HEK293 (cell line): ENCODE measurements around the gene TPRN.
A peak's percentile ranks its signal among the peaks of the same experiment; 100 is the strongest.

Experiments
- EGR2 ChIP-seq: fragments of 450-650 bp; formaldehyde crosslinking; IDR thresholded peaks from 2 replicates; pipeline ENCODE4 v1.5.1; 2016; ENCODE audit warnings: low read depth, missing biosample characterization, missing genetic modification characterization
- GLI4 ChIP-seq: fragments of 450-650 bp; formaldehyde crosslinking; IDR thresholded peaks from 2 replicates; pipeline ENCODE4 v1.5.1; 2016; ENCODE audit warnings: missing biosample characterization, missing genetic modification characterization
- INSM2 ChIP-seq: fragments of 450-650 bp; formaldehyde crosslinking; IDR thresholded peaks from 2 replicates; pipeline ENCODE4 v1.5.1; 2016; ENCODE audit warnings: missing biosample characterization, missing genetic modification characterization
- PBX3 ChIP-seq: sonication (generic); formaldehyde crosslinking; IDR thresholded peaks from 2 replicates; pipeline ENCODE4 v1.8.1; 2022; ENCODE audit warnings: mild to moderate bottlenecking, moderate library complexity, missing genetic modification reagents
- REST ChIP-seq: fragments of 450-650 bp; formaldehyde crosslinking; IDR thresholded peaks from 2 replicates; pipeline ENCODE4 v1.5.1; 2016; ENCODE audit warnings: missing biosample characterization, missing genetic modification characterization
- ZBTB48 ChIP-seq: fragments of 450-650 bp; formaldehyde crosslinking; IDR thresholded peaks from 2 replicates; pipeline ENCODE4 v1.5.1; 2016; ENCODE audit warnings: missing biosample characterization, missing genetic modification characterization
- ZFHX2 ChIP-seq: fragments of 450-650 bp; formaldehyde crosslinking; conservative IDR thresholded peaks from 2 replicates; pipeline ENCODE4 v1.5.1; 2016; ENCODE audit warnings: missing biosample characterization, missing genetic modification characterization
- ZFP37 ChIP-seq: fragments of 450-650 bp; formaldehyde crosslinking; IDR thresholded peaks from 2 replicates; pipeline ENCODE4 v1.5.1; 2016; ENCODE audit warnings: missing biosample characterization, missing genetic modification characterization
- ZNF112 ChIP-seq: fragments of 450-650 bp; formaldehyde crosslinking; IDR thresholded peaks from 2 replicates; pipeline ENCODE4 v1.5.0; 2017; ENCODE audit warnings: missing biosample characterization, missing genetic modification characterization
- ZNF16 ChIP-seq: fragments of 450-650 bp; formaldehyde crosslinking; IDR thresholded peaks from 2 replicates; pipeline ENCODE4 v1.5.1; 2016; ENCODE audit warnings: low read depth, missing biosample characterization, missing genetic modification characterization
- ZNF239 ChIP-seq: fragments of 450-650 bp; formaldehyde crosslinking; IDR thresholded peaks from 2 replicates; pipeline ENCODE4 v1.5.1; 2016; ENCODE audit warnings: missing biosample characterization, missing genetic modification characterization
- ZNF266 ChIP-seq: fragments of 450-650 bp; formaldehyde crosslinking; IDR thresholded peaks from 2 replicates; pipeline ENCODE4 v1.5.1; 2016; ENCODE audit warnings: missing biosample characterization, missing genetic modification characterization, low read depth
- ZNF274 ChIP-seq, 2 experiments: fragments of 200-500 bp in 1 of 2; fragments of 450-650 bp in 1 of 2; sonication (Bioruptor generic) in 1 of 2; formaldehyde crosslinking in 1 of 2; IDR thresholded peaks; 2 replicates each; pipeline versions ENCODE4 v1.5.1 to v1.6.1; 2014 to 2016; ENCODE audit warnings: borderline replicate concordance in 1 of 2, inconsistent platforms in 1 of 2, low read length in 1 of 2, missing biosample characterization in 1 of 2, missing genetic modification characterization in 1 of 2
- ZNF280C ChIP-seq: fragments of 450-650 bp; formaldehyde crosslinking; IDR thresholded peaks from 2 replicates; pipeline ENCODE4 v1.5.1; 2016; ENCODE audit warnings: missing biosample characterization, missing genetic modification characterization
- ZNF350 ChIP-seq: fragments of 450-650 bp; formaldehyde crosslinking; IDR thresholded peaks from 2 replicates; pipeline ENCODE4 v1.5.0; 2017; ENCODE audit warnings: missing biosample characterization, mild to moderate bottlenecking, missing genetic modification characterization
- ZNF426 ChIP-seq: fragments of 450-650 bp; formaldehyde crosslinking; IDR thresholded peaks from 2 replicates; pipeline ENCODE4 v1.5.1; 2017; ENCODE audit warnings: missing biosample characterization, missing genetic modification characterization, mild to moderate bottlenecking, inconsistent platforms, moderate library complexity
- ZNF48 ChIP-seq: fragments of 450-650 bp; formaldehyde crosslinking; IDR thresholded peaks from 2 replicates; pipeline ENCODE4 v1.5.1; 2016; ENCODE audit warnings: missing biosample characterization, missing genetic modification characterization
- ZNF501 ChIP-seq: fragments of 450-650 bp; formaldehyde crosslinking; IDR thresholded peaks from 2 replicates; pipeline ENCODE4 v1.5.1; 2016; ENCODE audit warnings: missing biosample characterization, missing genetic modification characterization
- ZNF514 ChIP-seq: fragments of 450-650 bp; formaldehyde crosslinking; IDR thresholded peaks from 2 replicates; pipeline ENCODE4 v1.5.1; 2016; ENCODE audit warnings: missing biosample characterization, missing genetic modification characterization
- ZNF571 ChIP-seq: fragments of 450-650 bp; formaldehyde crosslinking; IDR thresholded peaks from 2 replicates; pipeline ENCODE4 v1.5.0; 2017; ENCODE audit warnings: missing biosample characterization, missing genetic modification characterization
- ZNF670 ChIP-seq: fragments of 450-650 bp; formaldehyde crosslinking; IDR thresholded peaks from 2 replicates; pipeline ENCODE4 v1.5.1; 2016; ENCODE audit warnings: missing biosample characterization, missing genetic modification characterization, low read depth
- TF ChIP-seq, protein P1 (sequence below): fragments of 450-650 bp; formaldehyde crosslinking; IDR thresholded peaks from 2 replicates; pipeline ENCODE4 v1.5.1; 2016; ENCODE audit warnings: missing biosample characterization, missing genetic modification characterization
- TF ChIP-seq, protein P2 (sequence below): fragments of 450-650 bp; formaldehyde crosslinking; IDR thresholded peaks from 2 replicates; pipeline ENCODE4 v1.5.1; 2016; ENCODE audit warnings: missing biosample characterization, missing genetic modification characterization, borderline replicate concordance

The TPRN gene

DNA sequence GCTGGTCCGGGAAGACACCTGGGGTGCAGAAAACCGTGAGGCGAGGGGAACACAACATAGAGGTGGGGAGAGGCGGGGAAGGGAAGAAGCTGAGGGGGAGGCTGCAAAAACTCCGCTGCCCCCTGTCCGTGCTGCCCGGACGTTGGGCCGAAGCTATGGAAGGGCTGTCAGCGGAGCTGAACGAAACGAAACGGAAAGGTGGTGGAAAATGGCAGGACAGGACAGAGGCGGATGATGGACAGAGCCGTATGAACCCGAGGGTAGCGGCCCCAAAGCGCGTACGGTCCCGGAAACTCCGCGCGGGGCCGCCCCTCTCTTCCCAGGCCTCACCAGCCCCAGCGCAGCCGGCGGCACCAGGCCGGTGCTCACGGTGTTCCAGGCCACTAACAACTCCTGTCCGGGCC, 12.5 kb downstream of the TPRN start (continued):
- no peak for TF ChIP-seq INSM2
- no peak for TF ChIP-seq PBX3 (CRISPR knock-in tag)
- TF ChIP-seq EGR2 (tag by site-specific recombination) = no peak
- no peak for TF ChIP-seq ZNF112 (tag by site-specific recombination)
- no peak for TF ChIP-seq ZNF670
- TF ChIP-seq ZFP37 (tag by site-specific recombination) = peak; percentile 74; the same call in 1 of the 2 replicates
- TF ChIP-seq, protein P1, sequence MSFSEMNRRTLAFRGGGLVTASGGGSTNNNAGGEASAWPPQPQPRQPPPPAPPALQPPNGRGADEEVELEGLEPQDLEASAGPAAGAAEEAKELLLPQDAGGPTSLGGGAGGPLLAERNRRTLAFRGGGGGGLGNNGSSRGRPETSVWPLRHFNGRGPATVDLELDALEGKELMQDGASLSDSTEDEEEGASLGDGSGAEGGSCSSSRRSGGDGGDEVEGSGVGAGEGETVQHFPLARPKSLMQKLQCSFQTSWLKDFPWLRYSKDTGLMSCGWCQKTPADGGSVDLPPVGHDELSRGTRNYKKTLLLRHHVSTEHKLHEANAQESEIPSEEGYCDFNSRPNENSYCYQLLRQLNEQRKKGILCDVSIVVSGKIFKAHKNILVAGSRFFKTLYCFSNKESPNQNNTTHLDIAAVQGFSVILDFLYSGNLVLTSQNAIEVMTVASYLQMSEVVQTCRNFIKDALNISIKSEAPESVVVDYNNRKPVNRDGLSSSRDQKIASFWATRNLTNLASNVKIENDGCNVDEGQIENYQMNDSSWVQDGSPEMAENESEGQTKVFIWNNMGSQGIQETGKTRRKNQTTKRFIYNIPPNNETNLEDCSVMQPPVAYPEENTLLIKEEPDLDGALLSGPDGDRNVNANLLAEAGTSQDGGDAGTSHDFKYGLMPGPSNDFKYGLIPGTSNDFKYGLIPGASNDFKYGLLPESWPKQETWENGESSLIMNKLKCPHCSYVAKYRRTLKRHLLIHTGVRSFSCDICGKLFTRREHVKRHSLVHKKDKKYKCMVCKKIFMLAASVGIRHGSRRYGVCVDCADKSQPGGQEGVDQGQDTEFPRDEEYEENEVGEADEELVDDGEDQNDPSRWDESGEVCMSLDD (tag by site-specific recombination) = no peak
- TF ChIP-seq ZNF16 (tag by site-specific recombination) = no peak
- no peak for TF ChIP-seq ZFHX2 (tag by site-specific recombination)
- TF ChIP-seq ZNF514 (tag by site-specific recombination) = no peak
- peak; percentile 54; the same call in 1 of the 2 replicates for TF ChIP-seq GLI4 (tag by site-specific recombination)
- TF ChIP-seq ZNF426 = no peak
- no peak for TF ChIP-seq ZBTB48
- TF ChIP-seq ZNF274 (IDR thresholded peaks at IDR 0.05; ENCODE audit: low read length) = no peak
- no peak for TF ChIP-seq ZNF274 (tag by site-specific recombination; IDR thresholded peaks at IDR 0.05; ENCODE audit: borderline replicate concordance)
- TF ChIP-seq ZNF350 (tag by site-specific recombination) = no peak
- no peak for TF ChIP-seq ZNF48 (tag by site-specific recombination)
- TF ChIP-seq, protein P2, sequence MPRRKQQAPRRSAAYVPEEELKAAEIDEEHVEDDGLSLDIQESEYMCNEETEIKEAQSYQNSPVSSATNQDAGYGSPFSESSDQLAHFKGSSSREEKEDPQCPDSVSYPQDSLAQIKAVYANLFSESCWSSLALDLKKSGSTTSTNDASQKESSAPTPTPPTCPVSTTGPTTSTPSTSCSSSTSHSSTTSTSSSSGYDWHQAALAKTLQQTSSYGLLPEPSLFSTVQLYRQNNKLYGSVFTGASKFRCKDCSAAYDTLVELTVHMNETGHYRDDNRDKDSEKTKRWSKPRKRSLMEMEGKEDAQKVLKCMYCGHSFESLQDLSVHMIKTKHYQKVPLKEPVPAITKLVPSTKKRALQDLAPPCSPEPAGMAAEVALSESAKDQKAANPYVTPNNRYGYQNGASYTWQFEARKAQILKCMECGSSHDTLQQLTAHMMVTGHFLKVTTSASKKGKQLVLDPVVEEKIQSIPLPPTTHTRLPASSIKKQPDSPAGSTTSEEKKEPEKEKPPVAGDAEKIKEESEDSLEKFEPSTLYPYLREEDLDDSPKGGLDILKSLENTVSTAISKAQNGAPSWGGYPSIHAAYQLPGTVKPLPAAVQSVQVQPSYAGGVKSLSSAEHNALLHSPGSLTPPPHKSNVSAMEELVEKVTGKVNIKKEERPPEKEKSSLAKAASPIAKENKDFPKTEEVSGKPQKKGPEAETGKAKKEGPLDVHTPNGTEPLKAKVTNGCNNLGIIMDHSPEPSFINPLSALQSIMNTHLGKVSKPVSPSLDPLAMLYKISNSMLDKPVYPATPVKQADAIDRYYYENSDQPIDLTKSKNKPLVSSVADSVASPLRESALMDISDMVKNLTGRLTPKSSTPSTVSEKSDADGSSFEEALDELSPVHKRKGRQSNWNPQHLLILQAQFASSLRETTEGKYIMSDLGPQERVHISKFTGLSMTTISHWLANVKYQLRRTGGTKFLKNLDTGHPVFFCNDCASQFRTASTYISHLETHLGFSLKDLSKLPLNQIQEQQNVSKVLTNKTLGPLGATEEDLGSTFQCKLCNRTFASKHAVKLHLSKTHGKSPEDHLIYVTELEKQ (tag by site-specific recombination) = no peak
- no peak for TF ChIP-seq ZNF571
- TF ChIP-seq ZNF280C = no peak
- peak; percentile 84 for TF ChIP-seq REST (tag by site-specific recombination)
- TF ChIP-seq ZNF501 (tag by site-specific recombination) = 0 out of 2 replicates have a peak, but pooled peaks have one; percentile 93
- no peak for TF ChIP-seq ZNF239
- no peak for TF ChIP-seq ZNF266
